Measurements from ENCODE around the gene CENPX. TPM values are rescaled to one million over a fixed set of nuclear protein-coding genes. Genes with fewer than 3 reads are reported as not detected.
"Not testable (repeated sequence)": the region's sequence is repeated elsewhere in the genome, so short reads cannot be mapped to it uniquely, and the experiment has no call there.

CENPX gene
- total RNA-seq, 1 experiment from 2014 or later: 187 TPM

DNA sequence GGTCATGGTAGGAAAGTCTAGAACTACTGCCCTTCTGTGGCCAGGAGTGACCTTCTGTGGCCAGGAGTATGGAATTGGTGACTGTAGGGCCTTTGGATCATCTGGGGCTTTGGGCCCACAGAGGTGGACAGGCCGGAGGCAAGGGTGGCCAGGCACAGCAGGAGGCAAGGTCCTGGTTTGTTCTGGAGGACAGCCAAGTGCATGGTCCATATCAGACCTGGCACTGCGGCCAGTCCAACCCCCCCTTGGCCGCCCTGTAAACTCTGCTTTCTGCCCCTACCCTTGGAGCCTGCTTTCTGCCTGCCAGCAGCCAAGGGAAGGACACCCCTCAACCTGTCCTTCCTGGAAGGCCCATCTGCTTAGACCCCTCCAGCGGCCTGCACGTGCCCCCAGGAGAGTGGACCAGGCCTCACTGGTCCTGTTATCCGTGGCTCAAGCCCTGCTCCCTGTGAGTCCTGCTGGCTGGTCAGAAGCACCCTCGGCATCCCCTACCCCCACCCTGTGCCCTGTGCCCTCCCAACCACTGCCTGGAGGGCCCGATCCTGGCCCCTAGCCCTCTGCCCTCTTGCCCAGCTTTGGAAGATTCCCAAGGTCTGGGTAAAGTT lies 17.1 kb upstream of the CENPX start:
- BruUV-seq (replicated peaks): no TSS peak
- POLR2A ChIA-PET: no interaction called here
- no peak for ATAC-seq

DNA sequence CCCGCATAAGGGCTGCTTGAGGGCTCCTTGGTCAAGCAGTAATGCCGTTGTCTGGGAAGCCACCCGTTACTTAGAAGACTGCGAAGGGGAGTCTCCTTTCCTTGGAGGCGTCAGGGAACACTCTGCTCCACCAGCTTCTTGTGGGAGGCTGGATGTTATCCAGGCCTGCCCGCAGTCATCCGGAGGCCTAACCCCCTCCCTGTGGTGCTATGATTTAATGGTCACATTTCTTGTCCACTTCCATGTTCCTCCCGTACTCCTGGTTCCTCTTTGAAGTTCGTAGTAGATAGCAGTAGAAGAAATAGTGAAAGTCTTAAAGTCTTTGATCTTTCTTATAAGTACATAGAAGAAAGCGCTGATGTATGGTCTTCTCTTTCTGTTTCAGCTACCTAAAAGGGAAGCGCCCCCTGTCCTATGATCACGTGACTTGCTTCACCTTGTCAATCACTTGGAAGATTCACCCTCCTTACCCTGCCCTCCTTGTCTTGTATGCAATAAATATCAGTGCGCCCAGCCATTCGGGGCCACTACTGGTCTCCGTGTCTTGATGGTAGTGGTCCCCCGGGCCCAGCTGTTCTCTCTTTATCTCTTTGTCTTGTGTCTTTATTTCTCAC lies 16.2 kb upstream of the CENPX start:
- CTCF ChIA-PET; intact Hi-C loops (cut with micrococcal nuclease; ENCODE audit: unreplicated experiment): not testable (repeated sequence)

More for the DNA sequence above, 17.1 kb upstream of the CENPX start:
- no peaks in the 10 kb centered on the region for H3K27me3 ChIP-seq (ENCODE audit: control insufficient read depth, insufficient read depth, low read length)
- no peaks in the 10 kb centered on the region for H3K9me3 ChIP-seq (ENCODE audit: control insufficient read depth, insufficient read depth, low read depth, low read length)
- DNase-seq (ENCODE audit: low read depth, low spot score): no peak
- CTCF ChIA-PET: no interaction called here
- H3K27ac ChIP-seq (ENCODE audit: low read length): no peak overlapping the region
- H3K4me3 ChIP-seq (ENCODE audit: low read depth in 2 of 2, low read length in 2 of 2): no peak overlapping the region
- no peaks in the 10 kb centered on the region for H3K36me3 ChIP-seq (ENCODE audit: control insufficient read depth, insufficient read depth, low read length)
- intact Hi-C loops (cut with micrococcal nuclease; ENCODE audit: unreplicated experiment): no loop called here
- peaks cover 8% of the 10 kb centered on the region; the same call in 1 of the 2 replicates for H3K4me1 ChIP-seq (ENCODE audit: control insufficient read depth, insufficient read depth, low read length)
- in situ Hi-C loops (cut with HindIII; ENCODE audit: low pct_unique_long_range_greater_than_20kb, low sequenced_read_pairs): no loop called here
- no peak for TF ChIP-seq TCF7L2 (IDR thresholded peaks at IDR 0.05; ENCODE audit: low read depth, low read length)
- TF ChIP-seq CTCF (IDR thresholded peaks at IDR 0.05): no peak
- TF ChIP-seq, protein P1, sequence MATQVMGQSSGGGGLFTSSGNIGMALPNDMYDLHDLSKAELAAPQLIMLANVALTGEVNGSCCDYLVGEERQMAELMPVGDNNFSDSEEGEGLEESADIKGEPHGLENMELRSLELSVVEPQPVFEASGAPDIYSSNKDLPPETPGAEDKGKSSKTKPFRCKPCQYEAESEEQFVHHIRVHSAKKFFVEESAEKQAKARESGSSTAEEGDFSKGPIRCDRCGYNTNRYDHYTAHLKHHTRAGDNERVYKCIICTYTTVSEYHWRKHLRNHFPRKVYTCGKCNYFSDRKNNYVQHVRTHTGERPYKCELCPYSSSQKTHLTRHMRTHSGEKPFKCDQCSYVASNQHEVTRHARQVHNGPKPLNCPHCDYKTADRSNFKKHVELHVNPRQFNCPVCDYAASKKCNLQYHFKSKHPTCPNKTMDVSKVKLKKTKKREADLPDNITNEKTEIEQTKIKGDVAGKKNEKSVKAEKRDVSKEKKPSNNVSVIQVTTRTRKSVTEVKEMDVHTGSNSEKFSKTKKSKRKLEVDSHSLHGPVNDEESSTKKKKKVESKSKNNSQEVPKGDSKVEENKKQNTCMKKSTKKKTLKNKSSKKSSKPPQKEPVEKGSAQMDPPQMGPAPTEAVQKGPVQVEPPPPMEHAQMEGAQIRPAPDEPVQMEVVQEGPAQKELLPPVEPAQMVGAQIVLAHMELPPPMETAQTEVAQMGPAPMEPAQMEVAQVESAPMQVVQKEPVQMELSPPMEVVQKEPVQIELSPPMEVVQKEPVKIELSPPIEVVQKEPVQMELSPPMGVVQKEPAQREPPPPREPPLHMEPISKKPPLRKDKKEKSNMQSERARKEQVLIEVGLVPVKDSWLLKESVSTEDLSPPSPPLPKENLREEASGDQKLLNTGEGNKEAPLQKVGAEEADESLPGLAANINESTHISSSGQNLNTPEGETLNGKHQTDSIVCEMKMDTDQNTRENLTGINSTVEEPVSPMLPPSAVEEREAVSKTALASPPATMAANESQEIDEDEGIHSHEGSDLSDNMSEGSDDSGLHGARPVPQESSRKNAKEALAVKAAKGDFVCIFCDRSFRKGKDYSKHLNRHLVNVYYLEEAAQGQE (IDR thresholded peaks at IDR 0.05; ENCODE audit: insufficient read depth in 1 of 2, low read depth in 2 of 2, low read length in 1 of 2): no peak
- TF ChIP-seq SIN3A (IDR thresholded peaks at IDR 0.05; ENCODE audit: borderline replicate concordance, insufficient read depth, low read depth, low read length): no peak
- TF ChIP-seq POLR2AphosphoS5 (IDR thresholded peaks at IDR 0.05; ENCODE audit: low read depth, low read length): no peak

GRCh38 chr17:82037889-82038195 lies 15.2 kb upstream of the CENPX start:
- Histone ChIP-seq H3K4me1 (ENCODE audit: control insufficient read depth, insufficient read depth, low read length) (peaks cover 12% of the 10 kb centered on the region; the same call in 1 of the 2 replicates), H3K27ac (ENCODE audit: low read length) (peak overlapping the region; percentile 54; the same call in 1 of the 2 replicates), H3K9me3 (ENCODE audit: control insufficient read depth, insufficient read depth, low read depth, low read length) (no peaks in the 10 kb centered on the region), H3K36me3 (ENCODE audit: control insufficient read depth, insufficient read depth, low read length) (no peaks in the 10 kb centered on the region; the same call in 1 of the 2 replicates), H3K27me3 (ENCODE audit: control insufficient read depth, insufficient read depth, low read length) (no peaks in the 10 kb centered on the region), H3K4me3 (ENCODE audit: low read depth in 2 of 2, low read length in 2 of 2) (peak overlapping the region; percentile 58 to 79)
- in situ Hi-C loops (cut with HindIII; ENCODE audit: low pct_unique_long_range_greater_than_20kb, low sequenced_read_pairs): no loop called here
- ATAC-seq (no peak), DNase-seq (ENCODE audit: low read depth, low spot score) (no peak)
- TF ChIP-seq CTCF (IDR thresholded peaks at IDR 0.05) (no peak), TCF7L2 (IDR thresholded peaks at IDR 0.05; ENCODE audit: low read depth, low read length) (peak; percentile 95), POLR2AphosphoS5 (IDR thresholded peaks at IDR 0.05; ENCODE audit: low read depth, low read length) (no peak), SIN3A (IDR thresholded peaks at IDR 0.05; ENCODE audit: borderline replicate concordance, insufficient read depth, low read depth, low read length) (no peak)
- BruUV-seq (replicated peaks): no TSS peak
- ChIA-PET POLR2A (interaction anchor here (0.6 kb wide), 1 partner anchor 33 kb away, joined by 3 read pairs; no protein-coding TSS in a partner anchor), CTCF (interaction anchor here (0.7 to 1.1 kb wide), 5 partner anchors 15 to 78 kb away, joined by 3 to 7 read pairs (median 5); partner anchors contain the start of genes CENPX and LRRC45)
- intact Hi-C loops (cut with micrococcal nuclease; ENCODE audit: unreplicated experiment): no loop called here

More for the DNA sequence above, 16.2 kb upstream of the CENPX start:
- H3K27me3 ChIP-seq (ENCODE audit: control insufficient read depth, insufficient read depth, low read length); ATAC-seq; H3K36me3 ChIP-seq (ENCODE audit: control insufficient read depth, insufficient read depth, low read length); BruUV-seq (replicated peaks); H3K27ac ChIP-seq (ENCODE audit: low read length); H3K9me3 ChIP-seq (ENCODE audit: control insufficient read depth, insufficient read depth, low read depth, low read length); DNase-seq (ENCODE audit: low read depth, low spot score); in situ Hi-C loops (cut with HindIII; ENCODE audit: low pct_unique_long_range_greater_than_20kb, low sequenced_read_pairs); H3K4me3 ChIP-seq (ENCODE audit: low read depth in 2 of 2, low read length in 2 of 2): not testable (repeated sequence)
- POLR2A ChIA-PET: interaction anchor here (0.6 kb wide), 1 partner anchor 64 kb away, joined by 5 read pairs; no protein-coding TSS in a partner anchor
- H3K4me1 ChIP-seq (ENCODE audit: control insufficient read depth, insufficient read depth, low read length): peaks cover 12% of the 10 kb centered on the region; the same call in 1 of the 2 replicates
